ENCODE data around the gene YIF1B.

- TF ChIP-seq YY1 (IDR thresholded peaks at IDR 0.05; ENCODE audit: insufficient read depth, insufficient read length) (no peak), ZNF274 (IDR thresholded peaks at IDR 0.05; ENCODE audit: low read depth, low read length) (no peak), SUZ12 (IDR thresholded peaks at IDR 0.05; ENCODE audit: extremely low read depth, insufficient read depth, insufficient read length) (no peak)
These were observed 37.6 kb downstream of the YIF1B start for GRCh38 chr19:38277969-38278680.

All from NT2/D1 (cell line).